Mononuclear cell (primary cell): Measurements from ENCODE around the gene LRRC34. TPM values are rescaled to one million over a fixed set of nuclear protein-coding genes. Genes with fewer than 3 reads are reported as not detected.

ENCODE experiments used
- H3K27me3 ChIP-seq: 2 replicates; pipeline ENCODE4 v1.6.0; 2011; ENCODE audit warnings: low read length, control low read depth; ENCODE audit not compliant: insufficient read depth
- H3K4me1 ChIP-seq: 2 replicates; pipeline ENCODE4 v1.5.1; 2011; ENCODE audit warnings: mild to moderate bottlenecking, low read length, control low read depth; ENCODE audit not compliant: insufficient read depth
- H3K4me3 ChIP-seq: 2 replicates; pipeline ENCODE4 v1.5.1; 2011; ENCODE audit warnings: mild to moderate bottlenecking, low read length, moderate library complexity
- H3K9me3 ChIP-seq: 2 replicates; pipeline ENCODE4 v1.5.1; 2011; ENCODE audit warnings: low read depth, mild to moderate bottlenecking, control low read depth, low read length
- total RNA-seq: library from RNA; depleted of rRNA; stranded (reverse); fragments of >200 nt; gene quantifications from one replicate; pipeline ENCODE4 v1.2.3, GENCODE V29; 2012

The LRRC34 gene, protein sequence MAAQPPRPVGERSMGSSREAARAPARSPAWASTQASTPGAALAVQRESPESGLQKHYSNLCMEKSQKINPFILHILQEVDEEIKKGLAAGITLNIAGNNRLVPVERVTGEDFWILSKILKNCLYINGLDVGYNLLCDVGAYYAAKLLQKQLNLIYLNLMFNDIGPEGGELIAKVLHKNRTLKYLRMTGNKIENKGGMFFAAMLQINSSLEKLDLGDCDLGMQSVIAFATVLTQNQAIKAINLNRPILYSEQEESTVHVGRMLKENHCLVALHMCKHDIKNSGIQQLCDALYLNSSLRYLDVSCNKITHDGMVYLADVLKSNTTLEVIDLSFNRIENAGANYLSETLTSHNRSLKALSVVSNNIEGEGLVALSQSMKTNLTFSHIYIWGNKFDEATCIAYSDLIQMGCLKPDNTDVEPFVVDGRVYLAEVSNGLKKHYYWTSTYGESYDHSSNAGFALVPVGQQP
- 0.73 TPM for total RNA-seq

DNA sequence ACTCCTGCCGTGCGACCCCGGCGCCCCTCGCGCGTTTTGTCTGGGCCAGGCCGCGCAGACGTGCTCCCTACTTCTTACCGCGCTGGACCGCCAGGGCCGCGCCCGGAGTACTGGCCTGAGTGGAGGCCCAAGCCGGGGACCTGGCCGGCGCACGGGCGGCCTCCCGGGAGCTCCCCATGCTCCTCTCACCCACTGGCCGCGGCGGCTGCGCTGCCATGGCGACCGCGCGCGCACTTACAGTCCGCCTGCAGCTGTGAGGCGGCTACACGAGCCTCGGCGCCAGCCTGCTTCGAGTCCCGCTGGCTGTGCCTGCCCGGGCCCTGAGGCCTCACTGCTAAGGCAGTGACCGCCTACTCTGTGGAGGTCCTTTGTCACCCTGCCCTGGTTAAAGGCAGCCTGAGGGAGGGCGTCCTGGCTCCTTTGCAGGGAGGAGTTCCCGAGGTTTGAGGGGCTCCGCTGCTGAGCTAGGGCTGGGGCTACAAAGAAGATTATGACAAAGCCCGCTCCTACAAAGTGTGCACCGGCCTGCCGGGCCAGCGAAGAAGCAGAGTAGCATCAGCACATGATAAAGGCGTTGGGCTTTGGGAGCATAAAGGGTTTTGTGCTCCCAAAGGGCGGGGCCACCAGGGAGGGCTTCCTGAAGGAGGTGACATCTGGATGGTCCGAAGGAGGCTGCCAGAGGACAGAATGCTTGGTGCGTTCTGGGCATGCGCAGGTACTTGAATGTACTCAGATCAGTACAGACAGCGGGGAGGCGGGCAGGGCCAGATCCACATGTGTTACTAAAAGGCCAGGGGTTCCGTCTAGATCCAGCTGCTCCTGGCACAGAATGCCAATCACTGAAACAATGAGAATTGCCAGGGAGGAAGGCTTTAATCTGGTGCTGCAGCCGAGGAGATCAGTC, at the start of gene LRRC34, which contains the start of gene LRRIQ4:
Gene LRRC34, minus strand, starts transcription at position 573 of the 904 bp plus-strand sequence. Its CDS starts 356 bp downstream, at position 217.
Gene LRRIQ4, plus strand, starts transcription at position 539 of the 904 bp plus-strand sequence. CDS start 9,052 bp downstream, outside the sequence.
- Histone ChIP-seq H3K4me3 (peak within 1 kb of the TSS; percentile 43), H3K9me3 (peaks cover 10% of the 10 kb centered on the region), H3K4me1 (peaks cover 29% of the 10 kb centered on the region), H3K27me3 (no peaks in the 10 kb centered on the region)

DNA sequence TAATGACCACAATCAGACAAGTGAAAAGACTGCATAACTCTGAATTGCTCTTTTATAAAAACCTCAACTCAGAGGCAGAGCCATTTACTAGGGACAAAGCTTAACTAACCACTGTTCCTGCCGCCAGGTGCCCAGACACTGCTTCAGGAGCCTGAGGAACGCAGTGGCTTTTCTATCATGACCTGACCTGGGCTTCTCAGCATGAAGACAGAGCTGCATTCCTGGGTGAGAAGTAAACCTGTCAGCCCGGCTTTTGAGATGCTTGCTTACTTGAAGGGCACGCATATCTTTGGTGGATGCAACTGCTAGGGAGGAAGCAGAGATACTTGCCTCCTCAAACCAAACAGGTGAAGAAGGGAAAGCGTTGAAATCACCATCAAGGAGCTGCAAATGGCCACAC, 49.2 kb upstream of the LRRC34 start:
- no peak overlapping the region for H3K4me3 ChIP-seq
- H3K4me1 ChIP-seq: peaks cover 26% of the 10 kb centered on the region
- peaks cover 2% of the 10 kb centered on the region for H3K27me3 ChIP-seq
- H3K9me3 ChIP-seq: no peaks in the 10 kb centered on the region

DNA sequence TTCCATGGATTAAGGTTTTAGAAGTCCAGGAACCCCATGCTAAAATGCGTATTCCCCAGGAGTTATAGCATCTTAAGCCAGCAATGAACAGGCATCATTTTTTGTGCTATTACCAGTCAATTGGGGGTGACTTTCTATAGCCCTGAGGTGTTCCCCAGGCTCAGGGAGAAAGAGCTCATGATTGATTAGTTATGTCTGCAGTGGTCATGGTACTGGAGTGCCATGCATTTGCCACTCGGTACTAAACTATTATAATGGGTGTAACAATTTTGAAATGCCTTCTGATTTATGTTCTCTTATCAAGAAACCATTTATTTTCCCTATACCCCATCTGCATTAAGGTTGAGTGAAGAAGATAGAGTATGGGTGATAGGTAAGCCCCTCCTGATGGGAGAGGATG, 45.1 kb upstream of the LRRC34 start:
- Histone ChIP-seq H3K4me3 (no peak overlapping the region), H3K9me3 (no peaks in the 10 kb centered on the region), H3K4me1 (no peaks in the 10 kb centered on the region), H3K27me3 (peaks cover 2% of the 10 kb centered on the region)

DNA sequence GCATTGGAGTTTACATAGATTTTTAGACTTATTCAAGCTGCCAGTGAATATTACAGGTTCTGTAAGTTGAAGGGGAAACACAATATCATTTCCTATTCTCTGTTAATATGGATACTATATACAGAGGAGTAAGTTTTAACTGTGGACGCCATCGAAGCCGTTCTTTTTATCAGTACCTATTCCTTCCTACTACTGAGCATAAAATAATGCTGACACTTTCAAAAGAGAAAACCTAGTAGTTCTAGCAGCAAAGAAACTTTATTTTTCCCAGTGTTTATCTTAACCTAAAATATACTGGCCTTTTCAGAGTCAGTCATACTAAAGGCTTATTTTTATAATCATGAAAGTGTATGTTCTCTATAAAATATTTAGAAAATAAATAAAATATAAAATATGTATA, 42.8 kb upstream of the LRRC34 start:
- no peaks in the 10 kb centered on the region for H3K4me1 ChIP-seq
- no peaks in the 10 kb centered on the region for H3K9me3 ChIP-seq
- H3K4me3 ChIP-seq: no peak overlapping the region

DNA sequence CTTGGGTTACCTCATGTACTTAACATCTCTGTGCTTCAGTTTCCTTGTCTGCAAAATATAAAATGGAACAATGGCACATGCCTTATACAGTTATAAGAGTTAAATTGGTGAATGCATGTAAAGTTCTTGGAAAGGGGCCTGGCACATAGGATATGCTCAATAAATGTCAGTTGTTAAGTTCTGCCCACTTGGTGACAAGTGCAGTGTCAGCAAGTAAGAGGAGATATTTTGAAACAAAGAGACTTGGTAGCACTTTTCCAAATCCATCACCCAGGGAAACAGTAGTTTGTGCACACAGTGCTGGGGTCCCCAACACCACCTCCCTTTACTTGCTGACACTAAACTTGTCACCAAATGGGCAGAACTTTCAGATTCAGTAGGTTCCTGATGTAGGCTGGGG, 37.9 kb upstream of the LRRC34 start:
- Histone ChIP-seq H3K4me3 (no peak overlapping the region), H3K4me1 (peaks cover 11% of the 10 kb centered on the region), H3K9me3 (no peaks in the 10 kb centered on the region), H3K27me3 (no peaks in the 10 kb centered on the region)

More for the DNA sequence above, 42.8 kb upstream of the LRRC34 start:
- no peaks in the 10 kb centered on the region for H3K27me3 ChIP-seq

DNA sequence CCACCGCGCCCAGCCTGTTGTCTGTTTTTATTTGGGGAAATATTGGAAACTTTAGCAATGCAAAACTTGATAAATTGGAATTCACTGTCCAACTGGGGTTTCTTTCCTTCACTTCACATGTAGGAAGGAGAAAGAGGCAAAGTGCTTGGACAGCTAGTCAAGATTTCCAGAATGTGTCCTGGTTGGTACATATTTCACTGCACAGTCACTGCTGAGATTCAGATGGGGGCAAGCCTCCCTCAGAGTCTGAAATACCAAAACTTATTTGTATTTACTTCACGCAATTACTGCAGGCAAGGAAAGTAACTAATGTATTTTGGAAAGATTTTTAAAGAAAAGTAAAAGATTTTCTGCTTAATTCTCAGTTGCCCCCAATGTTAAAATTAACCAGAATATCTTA, 36.0 kb upstream of the LRRC34 start:
- Histone ChIP-seq H3K9me3 (no peaks in the 10 kb centered on the region), H3K4me1 (peaks cover 11% of the 10 kb centered on the region), H3K4me3 (no peak overlapping the region), H3K27me3 (no peaks in the 10 kb centered on the region)

DNA sequence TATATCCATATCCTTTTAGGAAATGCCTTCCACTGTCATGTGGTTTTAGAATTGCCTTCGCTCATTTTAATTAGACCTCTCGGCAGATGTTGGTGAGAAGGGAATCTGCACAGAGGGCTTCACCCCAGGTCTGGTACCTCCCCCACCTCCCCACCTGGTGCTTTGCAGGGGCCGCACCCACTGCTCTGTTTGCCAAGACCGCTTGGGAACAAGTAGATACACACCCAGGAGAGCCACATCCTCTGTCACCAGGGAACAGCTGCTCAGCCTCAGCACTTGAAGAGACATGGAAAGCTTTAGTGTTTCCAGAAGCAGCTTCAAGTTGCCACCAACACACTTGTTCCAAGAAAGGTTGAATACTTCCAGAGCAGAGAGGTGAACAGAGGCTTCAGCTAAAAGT, 35.2 kb upstream of the LRRC34 start:
- no peak overlapping the region for H3K4me3 ChIP-seq
- H3K27me3 ChIP-seq: no peaks in the 10 kb centered on the region
- H3K4me1 ChIP-seq: peaks cover 17% of the 10 kb centered on the region
- H3K9me3 ChIP-seq: no peaks in the 10 kb centered on the region

DNA sequence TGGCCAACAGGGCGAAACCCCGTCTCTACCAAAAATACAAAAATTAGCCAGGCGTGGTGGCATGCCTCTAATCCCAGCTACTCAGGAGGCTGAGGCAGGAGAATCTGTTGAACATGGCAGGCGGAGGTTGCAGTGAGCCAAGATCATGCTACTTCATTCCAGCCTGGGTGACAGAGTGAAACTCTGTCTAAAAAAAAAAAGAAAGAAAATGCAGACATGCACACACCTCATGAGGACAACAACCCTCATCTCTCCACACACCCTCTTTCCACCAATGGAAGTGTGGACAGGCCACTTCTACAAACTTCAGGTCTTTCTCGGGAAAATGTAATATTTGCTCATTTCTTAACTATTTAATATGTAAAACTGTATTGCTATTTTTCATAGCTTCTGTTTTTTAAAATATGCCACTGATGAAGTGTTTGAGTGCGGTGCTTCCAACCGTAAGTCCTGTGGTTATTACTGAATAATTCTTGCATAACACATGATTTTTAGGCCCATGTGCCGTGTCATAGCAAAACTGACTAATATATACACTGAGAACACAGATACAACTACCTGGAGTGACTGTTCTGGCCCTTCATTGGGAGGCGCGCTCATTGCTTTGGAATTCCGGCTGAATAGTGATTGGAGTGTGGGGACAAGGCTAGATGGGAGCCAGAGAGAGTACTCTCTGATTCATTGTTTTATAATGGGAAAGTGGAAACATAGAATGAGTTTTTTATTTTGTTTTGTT, 33.9 kb upstream of the LRRC34 start:
- no peaks in the 10 kb centered on the region for H3K27me3 ChIP-seq
- H3K4me3 ChIP-seq: no peak overlapping the region
- H3K4me1 ChIP-seq: peaks cover 19% of the 10 kb centered on the region
- no peaks in the 10 kb centered on the region for H3K9me3 ChIP-seq

DNA sequence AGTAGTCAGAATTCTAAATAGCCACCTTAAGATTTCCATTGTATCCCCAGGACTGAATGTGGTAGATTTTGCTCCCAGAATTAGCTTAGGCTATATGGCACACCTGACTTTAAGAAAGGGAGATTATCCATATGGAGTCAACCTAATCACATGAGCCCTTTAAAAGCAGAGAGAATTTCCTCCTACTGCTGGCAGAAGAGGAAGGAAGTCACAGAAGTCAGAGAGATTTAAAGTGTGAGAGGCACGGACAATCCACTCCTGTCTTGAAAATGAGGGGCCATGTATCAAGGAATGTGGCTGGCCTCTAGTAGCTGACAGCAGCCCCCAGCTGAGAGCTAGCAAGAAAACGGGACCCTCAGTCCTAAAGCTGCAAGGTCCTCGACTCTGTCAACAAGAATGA, 30.3 kb upstream of the LRRC34 start:
- Histone ChIP-seq H3K4me3 (no peak overlapping the region), H3K9me3 (no peaks in the 10 kb centered on the region), H3K4me1 (peaks cover 23% of the 10 kb centered on the region), H3K27me3 (no peaks in the 10 kb centered on the region)

DNA sequence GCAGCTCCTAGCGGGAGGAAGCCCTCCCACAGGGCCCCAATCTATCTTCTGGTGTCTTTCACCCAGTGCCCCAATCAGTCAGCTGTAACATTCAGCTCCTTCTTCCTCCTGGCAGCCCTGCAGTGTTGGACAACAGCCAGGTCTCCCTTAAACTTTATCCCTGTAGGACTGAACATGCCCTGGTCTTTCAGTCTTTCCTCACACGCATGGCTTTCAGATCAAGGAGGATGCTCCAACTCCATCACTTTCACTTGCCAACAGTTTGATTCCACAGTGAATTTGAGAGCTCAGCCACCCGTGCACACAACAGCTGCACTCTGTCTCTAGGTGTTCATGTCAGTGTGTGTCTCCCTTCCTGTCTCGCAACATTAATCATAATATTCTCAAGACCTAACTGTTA, 28.5 kb upstream of the LRRC34 start:
- peaks cover 22% of the 10 kb centered on the region for H3K4me1 ChIP-seq
- no peaks in the 10 kb centered on the region for H3K27me3 ChIP-seq
- no peak overlapping the region for H3K4me3 ChIP-seq
- no peaks in the 10 kb centered on the region for H3K9me3 ChIP-seq

DNA sequence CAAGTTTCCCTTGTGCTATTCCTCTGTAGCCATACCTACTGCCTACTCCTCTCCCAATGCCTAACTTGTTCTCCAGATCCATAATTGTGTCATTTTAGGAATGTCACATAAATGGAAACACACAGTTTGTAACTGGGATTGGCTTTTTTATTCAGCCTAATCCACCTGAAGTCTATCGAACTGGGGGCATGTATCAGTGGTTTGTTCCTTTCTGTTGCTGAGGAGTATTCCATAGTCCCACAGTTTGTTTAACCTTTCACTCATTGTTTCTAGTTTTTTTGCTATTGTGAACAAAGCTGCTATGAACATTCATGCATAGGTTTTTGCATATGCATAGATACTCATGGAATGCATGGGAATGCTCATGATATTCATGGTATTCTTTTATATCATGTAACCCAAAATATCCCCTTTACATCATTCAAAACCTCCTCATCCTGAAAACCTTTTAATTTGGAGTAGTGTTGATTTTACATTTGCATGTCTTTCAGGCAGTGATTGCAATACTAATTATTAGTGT, 25.9 kb upstream of the LRRC34 start:
- Histone ChIP-seq H3K27me3 (no peaks in the 10 kb centered on the region), H3K4me3 (no peak overlapping the region), H3K9me3 (no peaks in the 10 kb centered on the region), H3K4me1 (peaks cover 28% of the 10 kb centered on the region)

DNA sequence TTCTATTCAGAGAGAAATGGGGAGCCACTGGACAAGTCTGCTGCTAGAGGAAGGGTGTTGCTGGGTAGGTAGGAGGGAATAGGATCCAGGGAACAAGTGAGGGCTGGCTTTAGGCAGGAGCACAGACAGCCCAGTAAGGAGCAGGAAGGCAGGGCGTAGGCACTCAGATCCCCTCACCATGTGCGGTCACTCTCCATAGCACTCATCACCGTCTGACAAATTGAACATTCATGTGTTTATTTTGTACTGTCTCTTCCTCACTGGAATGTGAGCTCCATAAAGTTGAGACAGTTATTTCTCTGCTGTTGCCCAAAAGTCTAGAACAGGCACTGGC, 24.2 kb upstream of the LRRC34 start:
- H3K27me3 ChIP-seq: no peaks in the 10 kb centered on the region
- H3K4me3 ChIP-seq: no peak overlapping the region
- no peaks in the 10 kb centered on the region for H3K9me3 ChIP-seq
- H3K4me1 ChIP-seq: peaks cover 20% of the 10 kb centered on the region

DNA sequence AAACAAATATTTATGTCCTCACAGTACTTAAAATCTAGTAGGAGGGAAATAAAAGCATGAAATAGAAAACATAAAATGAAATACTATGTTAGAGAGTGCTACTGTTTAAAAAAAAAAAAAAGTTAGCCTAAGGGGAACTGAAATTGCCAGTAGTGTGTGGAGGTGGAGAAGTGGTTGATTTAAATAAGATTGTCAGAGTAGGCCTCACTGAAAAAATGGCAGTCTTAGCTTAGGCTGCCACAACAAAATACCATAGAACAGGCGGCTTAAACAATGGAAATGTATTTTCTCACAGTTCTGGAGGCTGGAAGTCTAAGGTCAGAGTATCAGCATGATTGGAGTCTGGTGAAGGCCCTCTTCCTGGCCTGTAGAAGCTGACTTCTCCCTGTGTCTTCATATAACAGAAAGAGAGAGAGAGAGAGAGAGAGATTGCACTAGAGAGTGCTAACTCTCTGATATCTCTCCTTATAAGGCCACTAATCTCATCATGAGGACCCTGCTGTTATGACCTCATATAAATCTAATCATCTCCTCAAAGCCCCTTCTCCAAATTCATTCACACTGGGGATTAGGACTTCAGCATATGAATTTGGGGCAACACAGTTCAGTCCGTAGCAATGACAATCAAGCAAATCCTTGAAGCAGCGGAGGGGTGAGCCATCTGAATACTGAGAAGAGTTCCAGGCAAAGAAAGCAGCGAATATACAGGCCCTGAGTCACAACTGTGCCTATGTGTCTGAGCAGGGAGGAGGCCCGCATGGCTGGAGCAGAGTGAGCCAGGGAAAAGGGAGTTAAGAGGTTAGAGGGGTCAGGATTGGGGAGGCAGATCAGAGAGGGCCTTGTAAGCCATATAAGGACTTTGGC, 23.6 kb upstream of the LRRC34 start:
- H3K4me1 ChIP-seq: peaks cover 20% of the 10 kb centered on the region
- H3K4me3 ChIP-seq: no peak overlapping the region
- no peaks in the 10 kb centered on the region for H3K9me3 ChIP-seq
- H3K27me3 ChIP-seq: no peaks in the 10 kb centered on the region

DNA sequence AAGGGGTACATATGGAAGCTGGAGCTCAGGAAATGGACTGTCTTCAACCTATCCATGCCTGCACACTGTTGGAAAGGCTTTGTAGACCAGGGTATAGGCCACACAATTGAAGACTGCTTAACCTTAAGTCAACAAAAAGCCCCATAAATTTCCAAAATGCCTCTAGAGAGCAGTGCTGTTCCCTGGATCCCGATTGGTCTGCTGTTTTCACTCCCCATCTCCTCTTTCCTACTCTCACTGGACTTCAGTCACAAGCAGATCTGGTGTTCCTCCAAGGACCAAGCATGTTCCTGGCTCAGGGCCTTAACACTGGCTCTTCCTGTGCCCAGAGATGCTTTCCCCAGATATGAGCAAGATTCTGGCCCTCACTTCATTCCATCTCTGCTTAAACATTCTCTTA, 22.8 kb upstream of the LRRC34 start:
- no peaks in the 10 kb centered on the region for H3K9me3 ChIP-seq
- peaks cover 15% of the 10 kb centered on the region for H3K4me1 ChIP-seq
- no peak overlapping the region for H3K4me3 ChIP-seq
- H3K27me3 ChIP-seq: no peaks in the 10 kb centered on the region
